Colonic mucosa (tissue), 4 donors: ENCODE data around the gene NDST3. TPM values are rescaled to one million over a fixed set of nuclear protein-coding genes. Genes with fewer than 3 reads are reported as not detected.

Experiments
- DNase-seq: peaks from one replicate; pipeline ENCODE4 v3.0.0-alpha.2; 2020
- H3K27ac ChIP-seq: fragments of 200-600 bp; one replicate; pipeline ENCODE4 v1.8.0; 2021
- H3K27me3 ChIP-seq: fragments of 200-600 bp; one replicate; pipeline ENCODE4 v1.8.0; 2021
- H3K36me3 ChIP-seq: fragments of 200-600 bp; one replicate; pipeline ENCODE4 v1.8.0; 2021
- H3K4me1 ChIP-seq: fragments of 200-600 bp; one replicate; pipeline ENCODE4 v1.8.0; 2021; ENCODE audit warnings: mild to moderate bottlenecking
- H3K4me3 ChIP-seq: fragments of 200-600 bp; one replicate; pipeline ENCODE4 v1.8.0; 2021
- H3K9ac ChIP-seq, 2 donors: one replicate each; pipeline ENCODE4 v1.7.0; 2013; ENCODE audit warnings: control low read depth in 2 of 2, low read depth in 2 of 2, low read length in 2 of 2
- H3K9me3 ChIP-seq: fragments of 200-600 bp; one replicate; pipeline ENCODE4 v1.8.0; 2021
- CTCF ChIP-seq: fragments of 200-600 bp; IDR thresholded peaks from one replicate; pipeline ENCODE4 v1.8.0; 2022; ENCODE audit warnings: antibody characterized with exemption, mild to moderate bottlenecking
- intact Hi-C: fragments of 100-400 bp; cut with DNase I; formaldehyde crosslinking; loops from one replicate; pipeline ENCODE4 v1.14.1; 2022
- total RNA-seq, 2 donors: library from RNA; stranded (reverse); fragmentation: NEBNext Ultra II Directional in 1 of 2; extraction: Animal tissue kit (Norgen Biotek cat#: 25700) in 1 of 2; gene quantifications; one replicate each; pipeline ENCODE4 v1.2.1, GENCODE V29; 2021
- donor health status: healthy.
- donor health status: DM: no; HTN: no; CAD: no.
- donor health status: DM: no; HTN: no; CAD: no.

NDST3 gene
- total RNA-seq, 2 donors from 2014 or later = not detected

- no peak overlapping the region for H3K27ac ChIP-seq
- no peaks in the 10 kb centered on the region for H3K27me3 ChIP-seq
- no peak overlapping the region for H3K4me3 ChIP-seq
- H3K4me1 ChIP-seq = no peaks in the 10 kb centered on the region
- intact Hi-C loops = no loop called here
- no peak overlapping the region for H3K9ac ChIP-seq
- TF ChIP-seq CTCF = no peak
- H3K9me3 ChIP-seq = no peaks in the 10 kb centered on the region
- DNase-seq = no peak
- no peaks in the 10 kb centered on the region for H3K36me3 ChIP-seq
These were observed 3.7 kb downstream of the NDST3 start for GRCh38 chr4:118037955-118038354.

GRCh38 chr4:118046323-118046722, 12.0 kb downstream of the NDST3 start:
- no peaks in the 10 kb centered on the region for H3K9me3 ChIP-seq
- no peak overlapping the region for H3K4me3 ChIP-seq
- no peaks in the 10 kb centered on the region for H3K27me3 ChIP-seq
- intact Hi-C loops = no loop called here
- H3K9ac ChIP-seq = no peak overlapping the region
- no peak overlapping the region for H3K27ac ChIP-seq
- no peaks in the 10 kb centered on the region for H3K36me3 ChIP-seq
- DNase-seq = no peak
- no peaks in the 10 kb centered on the region for H3K4me1 ChIP-seq
- no peak for TF ChIP-seq CTCF

GRCh38 chr4:118047043-118047442, 12.8 kb downstream of the NDST3 start:
- no peaks in the 10 kb centered on the region for H3K9me3 ChIP-seq
- no peaks in the 10 kb centered on the region for H3K4me1 ChIP-seq
- H3K4me3 ChIP-seq = no peak overlapping the region
- intact Hi-C loops = no loop called here
- no peak overlapping the region for H3K27ac ChIP-seq
- DNase-seq = no peak
- H3K27me3 ChIP-seq = no peaks in the 10 kb centered on the region
- no peak for TF ChIP-seq CTCF
- H3K36me3 ChIP-seq = no peaks in the 10 kb centered on the region
- H3K9ac ChIP-seq = no peak overlapping the region

- Histone ChIP-seq H3K36me3 (no peaks in the 10 kb centered on the region), H3K27ac (no peak overlapping the region), H3K9ac (no peak overlapping the region), H3K4me1 (no peaks in the 10 kb centered on the region), H3K9me3 (no peaks in the 10 kb centered on the region), H3K4me3 (no peak overlapping the region), H3K27me3 (no peaks in the 10 kb centered on the region)
- no peak for DNase-seq
- intact Hi-C loops = no loop called here
- no peak for TF ChIP-seq CTCF
These were observed 24.7 kb downstream of the NDST3 start for GRCh38 chr4:118058955-118059354.

- Histone ChIP-seq H3K36me3 (no peaks in the 10 kb centered on the region), H3K27me3 (no peaks in the 10 kb centered on the region), H3K9ac (no peak overlapping the region), H3K4me3 (no peak overlapping the region), H3K9me3 (no peaks in the 10 kb centered on the region), H3K27ac (no peak overlapping the region), H3K4me1 (no peaks in the 10 kb centered on the region)
- intact Hi-C loops = no loop called here
- no peak for DNase-seq
- no peak for TF ChIP-seq CTCF
These were observed 25.1 kb downstream of the NDST3 start for GRCh38 chr4:118059397-118059796.
